Activated T-cell treated with anti-CD3 and anti-CD28 coated beads, Interleukin-2, amount 50 U/mL, for 4 hours (primary cell): ENCODE measurements around the gene OR10W1. TPM values are rescaled to one million over a fixed set of nuclear protein-coding genes. Genes with fewer than 3 reads are reported as not detected.

Source experiments
- total RNA-seq, 3 donors: library from RNA; stranded (reverse); gene quantifications; one replicate each; pipeline ENCODE4 v1.2.1, GENCODE V29; 2021

OR10W1 gene
- total RNA-seq, 3 donors from 2014 or later = not detected

Other genes with a start within 250 kb of the OR10W1 start
- not detected for gene OR9Q1, start 244.4 kb downstream of the OR10W1 start, total RNA-seq
- gene OR6Q1, start 237.3 kb downstream of the OR10W1 start, total RNA-seq = not detected
- gene OR9I1, start 142.7 kb downstream of the OR10W1 start, total RNA-seq = not detected
- not detected for gene OR9Q2, start 79.2 kb downstream of the OR10W1 start, total RNA-seq
- not detected for gene OR1S2, start 64.1 kb downstream of the OR10W1 start, total RNA-seq
- gene OR1S1, start 55.5 kb downstream of the OR10W1 start, total RNA-seq = not detected
- not detected for gene OR10Q1, start 39.3 kb downstream of the OR10W1 start, total RNA-seq
- gene OR5B17, start 90.8 kb upstream of the OR10W1 start, total RNA-seq = not detected
- not detected for gene OR5B3, start 138.6 kb upstream of the OR10W1 start, total RNA-seq
- not detected for gene OR5B2, start 159.9 kb upstream of the OR10W1 start, total RNA-seq
- gene OR5B12, start 174.0 kb upstream of the OR10W1 start, total RNA-seq = not detected
- gene OR5B21, start 239.8 kb upstream of the OR10W1 start, total RNA-seq = not detected